GM19240 (cell line): ENCODE data around the gene EXOC3L4.

Experiments
- DNase-seq: peaks from one replicate; pipeline ENCODE4 v3.0.0; 2011; ENCODE audit warnings: low spot score; ENCODE audit not compliant: insufficient read length

Gene EXOC3L4

DNA sequence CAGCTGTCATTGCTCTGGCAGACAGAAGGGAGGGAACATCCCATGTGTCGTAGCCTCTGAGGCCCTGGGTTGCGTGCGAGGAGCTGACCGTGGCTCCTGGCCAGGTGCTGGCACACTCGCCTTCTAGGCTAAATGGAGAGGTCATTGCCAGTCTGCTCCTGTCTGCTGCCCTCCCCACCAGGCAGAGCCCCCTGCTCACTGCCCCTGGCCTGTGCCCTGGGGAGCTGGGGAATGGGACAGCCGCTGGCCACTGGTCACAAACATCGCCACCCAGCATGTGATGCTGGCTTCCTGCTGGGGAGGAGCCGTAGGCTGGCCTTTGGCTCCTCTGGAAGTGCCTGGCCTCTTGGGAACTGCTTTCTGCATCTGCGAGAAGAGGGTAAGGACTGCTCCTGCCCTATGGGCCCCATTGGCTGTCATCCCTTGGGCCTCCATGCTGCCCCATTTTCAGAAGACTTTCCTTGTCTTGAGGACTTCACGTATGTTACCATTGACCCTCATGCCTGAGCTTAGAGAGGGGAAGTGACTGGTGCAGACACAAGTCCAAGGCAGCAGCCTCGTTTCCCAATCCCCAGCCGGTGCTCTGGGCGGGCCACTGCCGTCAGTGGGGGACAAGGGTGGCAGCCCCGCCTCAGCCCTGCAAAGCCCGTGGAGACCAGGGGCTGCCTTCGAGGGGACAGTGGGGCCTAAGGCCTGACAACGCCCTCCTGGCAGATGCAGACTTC lies 26.8 kb downstream of the EXOC3L4 start:
- no peak for DNase-seq

DNA sequence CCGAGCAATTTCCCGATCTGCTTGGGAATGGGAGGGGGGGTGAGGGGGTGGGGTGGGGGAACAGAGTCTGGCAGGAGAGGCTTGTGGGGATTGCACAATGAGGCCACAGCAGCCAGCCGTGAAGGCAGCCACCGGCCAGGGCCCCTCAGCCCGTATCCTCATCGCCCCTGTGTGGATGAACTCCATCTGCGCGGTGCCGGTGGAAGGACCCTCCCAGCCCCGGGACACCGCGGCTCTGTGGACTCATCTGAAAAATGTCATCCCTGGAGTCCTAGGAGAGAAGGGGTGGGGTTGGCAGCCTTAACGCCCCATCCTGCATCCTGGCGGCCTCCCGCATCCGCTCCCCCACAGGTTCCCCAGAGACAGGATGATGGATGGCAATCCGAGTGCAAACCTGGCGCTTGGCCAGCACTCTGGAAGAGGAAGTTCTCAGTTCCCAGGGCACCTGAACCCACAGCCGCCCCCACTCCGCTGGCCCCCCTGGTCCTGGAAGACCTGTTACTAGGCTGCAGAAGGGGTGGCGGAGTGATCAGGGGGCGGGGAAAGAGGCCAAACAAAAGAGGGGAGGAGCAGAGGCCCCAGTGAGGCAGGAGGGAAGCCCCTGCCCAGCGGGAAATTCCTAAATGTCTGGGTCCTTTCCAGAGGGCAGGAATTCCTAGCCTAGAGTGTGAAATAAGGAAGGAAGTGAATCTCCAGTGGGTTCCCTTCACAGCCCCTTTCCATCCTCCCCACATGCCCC lies 27.5 kb downstream of the EXOC3L4 start:
- no peak for DNase-seq

DNA sequence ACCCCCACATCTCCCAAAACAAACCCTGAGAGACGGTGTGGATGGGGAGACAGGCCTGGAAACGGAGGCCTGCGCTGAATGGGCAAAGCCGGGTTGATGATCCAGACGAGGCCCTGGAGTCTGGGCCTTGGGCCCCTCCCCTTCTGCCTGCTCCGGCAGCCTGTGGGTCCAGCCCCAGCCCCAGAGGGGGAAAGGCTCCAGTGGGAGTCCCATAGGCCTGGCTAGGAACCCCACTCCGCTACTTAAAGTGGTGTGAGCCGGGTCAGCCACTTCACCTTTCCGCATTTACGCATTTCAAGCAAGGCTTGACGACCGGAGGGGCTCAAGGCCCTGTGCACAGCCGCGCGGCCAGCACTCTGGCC lies 28.0 kb downstream of the EXOC3L4 start:
- DNase-seq = no peak

DNA sequence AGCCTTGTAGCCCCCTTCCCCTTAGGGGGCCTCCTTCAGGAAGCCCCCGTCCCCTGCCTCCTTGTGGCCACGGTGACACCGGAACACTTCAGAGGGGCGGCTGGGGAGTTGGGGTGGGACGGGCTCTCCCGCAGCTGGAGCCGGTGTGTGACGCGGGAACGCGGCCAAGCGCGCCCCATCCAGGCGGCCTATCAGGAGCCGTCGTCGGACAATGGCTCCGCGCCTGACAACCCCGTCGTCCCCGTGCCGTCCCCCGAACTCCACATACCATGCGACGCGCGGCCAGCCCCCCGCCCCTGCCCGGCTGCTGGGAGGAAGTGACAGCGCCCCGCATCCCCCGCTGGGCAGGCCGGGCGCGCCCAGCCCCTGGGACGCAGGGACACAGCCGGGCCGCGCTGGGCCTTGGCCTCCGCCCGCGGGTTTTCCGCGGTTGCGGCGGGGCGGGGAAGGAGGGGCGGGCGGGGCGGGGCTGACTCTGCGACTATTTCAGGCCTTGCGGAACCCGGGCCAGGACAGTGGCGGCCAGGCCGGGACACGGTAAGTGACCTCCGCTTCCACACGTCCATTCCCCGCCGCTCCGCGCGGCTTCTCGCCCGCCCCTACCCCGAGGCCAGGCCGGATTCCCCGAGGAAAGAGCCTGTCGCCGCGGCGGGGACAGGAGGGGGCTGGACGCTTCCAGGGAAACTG lies 28.6 kb downstream of the EXOC3L4 start, which contains the start of gene TNFAIP2:
Gene TNFAIP2, plus strand, starts transcription at position 515 of the 687 bp plus-strand sequence. CDS start 2,997 bp downstream, outside the sequence.
- no peak for DNase-seq

DNA sequence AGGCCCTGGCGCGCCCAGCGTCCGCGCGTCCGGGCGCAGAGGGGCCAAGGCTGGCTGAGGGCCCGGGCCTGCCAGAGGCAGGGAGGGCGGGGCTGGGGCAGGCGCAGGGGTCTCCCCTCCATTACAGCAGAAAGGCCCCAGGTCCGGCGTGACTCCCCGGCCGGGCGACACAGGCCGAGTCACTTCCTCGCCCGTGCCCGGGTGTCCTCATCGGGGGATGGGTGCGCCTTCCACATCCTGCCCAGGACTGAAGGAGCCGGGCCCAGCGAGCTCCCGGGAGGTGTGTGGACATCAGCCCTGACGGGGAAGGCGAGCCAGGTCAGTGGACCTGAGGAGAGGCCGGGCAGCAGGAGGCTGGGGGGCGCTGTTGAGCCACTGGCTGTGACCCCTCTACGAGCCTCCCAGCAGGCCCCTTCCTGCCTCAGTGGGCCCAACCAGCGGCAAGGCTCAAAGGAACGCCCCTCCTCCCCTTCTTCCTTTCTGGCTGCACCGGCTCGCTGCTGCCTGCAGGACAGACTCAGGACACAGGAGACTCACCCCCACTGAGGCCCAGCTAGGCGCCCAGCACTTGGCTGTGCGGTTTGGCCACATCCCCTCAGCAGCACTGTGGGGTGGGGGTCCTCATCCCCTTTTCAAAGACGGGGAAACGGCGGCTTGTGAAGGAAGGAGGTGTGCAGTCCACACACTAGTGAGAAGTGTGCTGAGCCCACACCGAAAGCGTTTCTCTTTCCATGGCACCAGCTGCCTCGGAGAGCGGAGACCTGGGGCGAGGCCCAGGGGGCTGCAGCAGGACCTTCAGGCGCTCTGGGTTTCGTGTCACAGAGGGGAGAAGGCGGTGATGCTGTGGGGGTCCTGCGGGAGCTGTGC lies 29.3 kb downstream of the EXOC3L4 start:
- DNase-seq = no peak

DNA sequence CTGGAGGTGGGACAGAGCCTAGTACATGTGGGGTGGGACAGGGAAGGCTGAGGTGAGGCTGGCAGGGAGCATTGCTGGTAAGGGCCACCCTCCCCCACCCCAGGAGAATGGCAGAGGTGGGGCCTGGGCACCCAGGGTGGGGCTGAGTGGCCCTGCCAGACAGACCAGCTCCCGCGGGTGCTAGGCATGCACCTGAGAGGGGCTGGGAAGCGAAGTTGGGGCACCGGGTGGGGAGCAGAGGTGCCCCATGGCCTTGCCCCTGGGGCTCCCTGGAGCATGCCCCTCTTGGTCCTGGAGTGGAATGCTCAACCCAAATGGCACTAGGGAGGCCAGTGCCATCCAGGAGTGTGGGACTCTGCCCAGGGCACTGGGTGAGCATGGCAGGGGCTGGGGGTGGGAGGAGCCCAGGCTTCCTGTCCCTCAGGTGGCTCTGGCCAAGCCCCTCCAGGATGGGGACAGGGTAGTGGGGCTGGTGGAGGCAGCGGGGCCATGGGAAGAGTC lies 30.0 kb downstream of the EXOC3L4 start:
- DNase-seq = no peak

DNA sequence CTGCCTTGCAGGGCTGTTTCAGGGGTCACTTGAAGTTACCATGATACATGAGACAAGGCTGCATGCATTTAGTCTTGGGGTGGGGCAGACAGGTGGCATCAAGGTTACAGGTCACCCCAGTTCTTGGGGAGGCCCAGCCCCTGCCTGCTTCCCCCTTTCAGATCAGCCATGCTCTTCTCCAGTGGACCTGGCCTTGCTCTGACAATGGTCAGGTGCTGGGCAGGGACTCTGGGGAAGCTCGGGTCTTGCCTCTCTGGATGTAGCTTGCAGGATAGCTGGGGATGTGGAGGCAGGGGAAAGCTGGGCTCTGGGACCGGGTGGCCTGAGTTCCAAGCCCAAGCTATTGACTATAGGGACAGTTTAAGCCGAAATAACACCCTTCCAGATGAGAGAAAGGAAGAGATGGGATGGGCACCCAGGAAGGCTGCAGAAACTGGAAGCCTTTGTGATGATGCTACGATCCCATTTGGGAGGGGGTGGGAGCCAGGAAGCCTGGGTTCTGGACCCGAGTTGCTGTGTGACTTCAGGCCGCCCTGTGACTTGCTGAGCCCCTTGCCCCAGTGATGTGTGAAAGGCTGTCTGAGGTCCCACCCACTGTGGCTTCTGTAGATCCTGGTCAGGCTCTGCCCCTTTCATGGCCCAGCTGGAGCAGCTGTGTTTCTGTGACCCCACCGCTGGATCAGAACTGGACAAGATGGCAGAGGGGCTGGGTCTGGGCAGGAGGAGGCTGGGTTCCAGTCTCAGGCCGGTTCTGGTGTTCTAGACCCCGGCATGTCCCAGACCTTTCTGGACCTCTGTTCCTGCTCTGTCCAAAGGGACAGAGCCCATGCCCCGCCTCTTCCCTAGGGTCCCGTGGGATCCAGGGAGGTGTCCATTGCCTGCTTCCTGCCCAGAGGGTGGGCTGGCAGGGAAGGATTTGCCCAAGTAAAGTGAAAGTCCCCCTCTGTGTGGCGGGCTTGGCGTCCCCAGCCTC lies 30.9 kb downstream of the EXOC3L4 start:
- no peak for DNase-seq

DNA sequence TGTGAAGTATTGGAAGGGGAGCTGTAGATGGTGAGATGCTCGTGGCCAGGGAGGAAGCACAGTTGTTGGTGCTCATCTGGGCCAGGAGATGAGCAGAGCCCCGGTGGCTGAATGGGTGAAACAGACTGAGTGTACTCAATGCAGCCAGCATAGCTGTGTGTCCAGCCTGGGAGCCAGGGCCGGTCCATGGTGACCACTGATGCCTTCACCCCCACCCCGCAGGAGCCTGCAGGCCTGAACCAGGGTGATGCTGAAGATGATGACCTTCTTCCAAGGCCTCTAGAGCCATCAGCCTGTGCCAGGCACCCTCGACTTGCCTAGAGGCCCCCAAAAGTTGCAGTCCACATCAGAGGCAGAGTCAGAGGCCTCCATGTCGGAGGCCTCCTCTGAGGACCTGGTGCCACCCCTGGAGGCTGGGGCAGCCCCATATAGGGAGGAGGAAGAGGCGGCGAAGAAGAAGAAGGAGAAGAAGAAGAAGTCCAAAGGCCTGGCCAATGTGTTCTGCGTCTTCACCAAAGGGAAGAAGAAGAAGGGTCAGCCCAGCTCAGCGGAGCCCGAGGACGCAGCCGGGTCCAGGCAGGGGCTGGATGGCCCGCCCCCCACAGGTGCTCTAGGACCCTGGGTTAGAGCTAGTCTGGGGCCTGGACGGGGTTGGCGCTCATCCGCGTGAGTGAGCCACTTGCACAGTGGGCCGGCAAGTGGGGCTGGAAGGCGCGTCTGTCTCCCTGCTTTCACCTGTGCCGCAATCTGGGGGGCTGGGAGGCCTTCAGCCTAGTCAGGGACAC lies 31.8 kb downstream of the EXOC3L4 start:
- DNase-seq = no peak

DNA sequence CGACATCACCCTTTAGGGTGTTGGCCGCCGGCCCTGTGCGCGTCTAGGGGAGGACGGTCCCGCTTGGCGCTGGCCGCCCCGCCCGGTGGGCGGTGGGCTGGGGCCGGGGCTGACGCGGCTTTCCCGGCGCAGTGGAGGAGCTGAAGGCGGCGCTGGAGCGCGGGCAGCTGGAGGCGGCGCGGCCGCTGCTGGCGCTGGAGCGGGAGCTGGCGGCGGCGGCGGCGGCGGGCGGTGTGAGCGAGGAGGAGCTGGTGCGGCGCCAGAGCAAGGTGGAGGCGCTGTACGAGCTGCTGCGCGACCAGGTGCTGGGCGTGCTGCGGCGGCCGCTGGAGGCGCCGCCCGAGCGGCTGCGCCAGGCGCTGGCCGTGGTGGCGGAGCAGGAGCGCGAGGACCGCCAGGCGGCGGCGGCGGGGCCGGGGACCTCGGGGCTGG lies 32.4 kb downstream of the EXOC3L4 start:
- DNase-seq = no peak

DNA sequence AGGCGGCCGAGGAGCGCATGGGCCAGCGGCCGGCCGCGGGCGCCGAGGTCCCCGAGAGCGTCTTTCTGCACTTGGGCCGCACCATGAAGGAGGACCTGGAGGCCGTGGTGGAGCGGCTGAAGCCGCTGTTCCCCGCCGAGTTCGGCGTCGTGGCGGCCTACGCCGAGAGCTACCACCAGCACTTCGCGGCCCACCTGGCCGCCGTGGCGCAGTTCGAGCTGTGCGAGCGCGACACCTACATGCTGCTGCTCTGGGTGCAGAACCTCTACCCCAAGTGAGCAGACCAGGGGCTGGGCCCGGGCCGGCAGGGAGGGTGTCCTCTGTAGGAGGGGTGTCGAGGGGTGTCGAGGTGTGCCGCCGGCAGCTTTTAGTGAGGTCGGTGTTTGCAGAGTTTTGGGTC lies 32.8 kb downstream of the EXOC3L4 start:
- no peak for DNase-seq

DNA sequence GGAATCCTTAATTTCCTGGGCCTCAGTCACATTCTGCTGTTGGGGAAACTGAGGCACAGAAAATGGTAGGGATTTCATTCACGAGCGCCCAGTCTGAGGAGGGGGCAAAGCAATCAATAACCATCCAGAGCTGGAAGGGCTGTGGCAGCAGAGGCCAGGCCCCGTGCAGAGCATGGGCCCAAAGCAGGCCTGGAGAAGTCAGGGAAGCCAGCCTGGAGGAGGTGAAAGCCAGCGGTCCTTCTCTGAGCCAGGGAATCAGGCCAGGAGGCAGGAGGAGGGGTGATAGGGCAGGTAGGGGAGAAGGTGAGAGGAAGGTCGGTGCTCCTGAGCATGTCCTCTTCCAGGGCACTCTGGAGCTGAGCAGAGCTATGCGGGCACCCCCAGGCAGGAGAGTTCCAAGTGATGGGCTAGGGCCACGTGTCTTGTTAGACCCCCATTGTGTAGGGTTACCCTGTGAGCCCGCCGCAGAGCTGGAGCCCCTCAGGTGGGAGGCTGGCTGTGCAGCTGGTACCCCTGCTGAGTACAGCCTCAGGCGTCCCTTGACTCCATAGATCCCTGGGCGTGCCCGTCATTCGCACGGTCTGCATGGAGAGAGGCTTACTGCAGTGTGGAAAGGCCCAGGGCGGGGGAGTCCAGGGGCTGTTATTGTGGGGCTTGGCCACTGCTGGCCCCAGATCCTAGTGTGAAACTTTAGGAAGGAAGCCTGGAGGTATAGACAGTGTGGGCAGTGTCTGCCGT lies 33.5 kb downstream of the EXOC3L4 start:
- no peak for DNase-seq

DNA sequence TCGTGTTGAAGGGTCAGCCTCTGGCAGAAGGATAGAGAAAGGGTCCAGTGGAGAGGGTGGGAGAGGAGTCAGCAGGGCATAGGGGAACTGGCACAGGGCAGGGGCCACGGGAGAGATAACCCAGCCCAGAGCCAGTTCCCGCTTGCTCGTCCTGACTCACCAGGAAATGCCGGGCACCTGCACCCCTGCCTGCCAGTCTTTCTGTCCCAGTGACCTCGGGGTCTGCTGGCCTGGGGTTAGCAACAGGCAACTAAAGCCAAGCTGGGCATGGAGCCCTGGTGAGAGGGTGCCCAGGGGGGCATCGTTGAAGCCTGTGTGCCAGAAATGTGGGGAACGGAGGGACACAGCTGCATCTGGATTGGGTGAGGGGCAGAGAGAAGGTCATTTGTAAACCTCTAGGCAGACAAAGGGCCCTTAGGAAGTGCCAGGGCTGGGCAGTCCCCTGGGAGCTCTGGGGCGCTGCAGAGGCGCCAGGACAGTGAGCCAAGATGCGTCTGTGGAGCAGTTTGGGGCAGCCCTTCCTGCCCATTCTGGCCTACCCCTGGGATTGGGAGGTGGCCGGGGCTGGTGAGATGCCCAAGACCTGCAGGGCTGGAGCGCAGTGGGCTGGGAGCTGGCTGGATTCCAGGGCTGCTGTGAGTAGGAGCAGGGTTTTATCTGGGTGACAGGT lies 34.2 kb downstream of the EXOC3L4 start:
- no peak for DNase-seq

DNA sequence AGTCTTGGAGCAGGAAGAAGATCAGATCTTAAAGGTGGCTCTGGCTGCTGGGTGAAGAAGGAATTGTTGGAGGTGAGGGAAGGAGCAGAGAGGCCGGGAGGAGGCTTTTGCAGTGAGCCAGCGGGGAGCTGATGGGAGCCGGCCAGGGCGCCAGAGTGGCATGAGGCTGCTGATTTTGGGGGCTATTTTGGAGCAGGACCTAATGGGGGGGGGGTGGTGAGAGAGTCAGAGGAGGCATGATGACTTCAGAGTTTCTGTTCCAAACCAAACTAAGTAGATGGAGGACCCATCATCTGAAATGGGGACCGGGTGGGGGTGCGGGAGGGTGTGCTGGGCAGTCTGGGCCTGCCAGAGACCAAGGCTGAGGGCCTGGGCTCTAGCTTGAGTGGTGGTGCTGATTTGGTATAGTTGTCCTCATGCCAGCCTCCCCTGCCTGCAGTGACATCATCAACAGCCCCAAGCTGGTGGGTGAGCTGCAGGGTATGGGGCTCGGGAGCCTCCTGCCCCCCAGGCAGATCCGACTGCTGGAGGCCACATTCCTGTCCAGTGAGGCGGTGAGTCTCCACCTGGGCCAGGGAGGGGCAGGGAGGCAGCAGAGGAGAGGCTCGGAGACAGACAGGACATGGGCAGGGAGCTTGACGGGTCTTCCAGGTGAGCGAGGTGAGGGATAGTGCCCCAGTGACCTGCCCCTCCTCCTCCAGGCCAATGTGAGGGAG lies 34.9 kb downstream of the EXOC3L4 start:
- no peak for DNase-seq

DNA sequence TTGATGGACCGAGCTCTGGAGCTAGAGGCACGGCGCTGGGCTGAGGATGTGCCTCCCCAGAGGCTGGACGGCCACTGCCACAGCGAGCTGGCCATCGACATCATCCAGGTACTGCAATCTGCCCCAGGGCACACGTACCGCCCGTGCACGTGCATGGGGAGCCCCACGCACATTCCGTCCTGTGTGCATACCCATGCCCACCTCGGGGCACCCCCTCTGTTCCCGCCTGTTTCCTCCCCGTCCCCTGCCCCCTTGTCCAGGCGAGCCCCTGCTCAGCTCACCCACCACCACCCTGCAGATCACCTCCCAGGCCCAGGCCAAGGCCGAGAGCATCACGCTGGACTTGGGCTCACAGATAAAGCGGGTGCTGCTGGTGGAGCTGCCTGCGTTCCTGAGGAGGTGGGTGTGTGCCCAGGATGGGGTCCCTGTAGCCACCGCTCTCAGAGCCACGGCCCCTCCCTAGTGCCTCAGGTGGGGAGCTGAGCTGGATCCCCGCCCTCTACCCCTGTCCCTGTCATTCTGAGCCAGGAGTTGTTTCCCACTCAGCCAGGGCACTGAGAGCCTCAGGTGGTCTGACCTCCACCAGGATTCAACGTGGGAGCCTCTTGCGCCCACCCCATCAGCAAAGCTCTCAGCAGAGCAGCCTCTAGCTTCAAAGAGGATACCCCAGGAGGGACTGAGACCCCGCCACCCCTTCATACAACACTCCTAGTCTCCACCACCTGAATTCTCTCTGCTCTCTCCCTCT lies 35.7 kb downstream of the EXOC3L4 start:
- no peak for DNase-seq

DNA sequence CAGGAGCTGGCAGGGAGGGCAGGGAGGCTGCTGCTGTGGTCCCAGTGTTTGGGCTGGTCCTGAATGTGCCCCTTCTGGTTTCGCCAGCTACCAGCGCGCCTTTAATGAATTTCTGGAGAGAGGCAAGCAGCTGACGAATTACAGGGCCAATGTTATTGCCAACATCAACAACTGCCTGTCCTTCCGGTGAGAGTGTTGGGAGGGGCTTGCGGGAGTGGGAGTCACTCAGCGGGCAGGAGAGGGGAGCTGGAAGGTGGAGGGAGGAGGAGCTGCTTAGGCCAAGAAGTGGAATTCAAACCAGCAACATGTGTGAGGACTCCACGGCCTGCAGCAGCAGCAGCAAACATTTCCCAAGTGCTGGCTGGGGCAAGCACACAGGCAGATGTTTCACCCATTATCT lies 36.4 kb downstream of the EXOC3L4 start:
- DNase-seq = no peak

DNA sequence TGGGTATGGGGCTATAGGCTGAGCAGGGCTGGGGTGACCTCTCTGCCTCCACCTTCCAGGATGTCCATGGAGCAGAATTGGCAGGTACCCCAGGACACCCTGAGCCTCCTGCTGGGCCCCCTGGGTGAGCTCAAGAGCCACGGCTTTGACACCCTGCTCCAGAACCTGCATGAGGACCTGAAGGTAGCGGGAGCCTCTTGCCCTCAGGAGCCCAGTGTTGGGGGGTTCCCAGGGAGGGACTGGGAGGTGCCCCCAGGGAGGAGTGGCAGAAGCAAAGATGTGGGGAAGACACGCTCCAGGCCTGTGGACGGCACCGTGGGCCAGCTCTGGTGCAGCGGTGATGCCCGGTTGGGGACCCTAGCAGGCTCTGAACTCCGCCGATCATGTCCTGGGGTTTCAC lies 37.1 kb downstream of the EXOC3L4 start:
- no peak for DNase-seq
